ENCODE measurements around the gene FAXC. TPM values are rescaled to one million over a fixed set of nuclear protein-coding genes. Genes with fewer than 3 reads are reported as not detected.

The FAXC gene
- total RNA-seq, 2 experiments from 2014 or later = not detected

- DNase-seq = no peak
- Mint-ChIP-seq H3K27me3 (ENCODE audit: low read depth) (peaks cover 13% of the 10 kb centered on the region), H3K4me3 (no peak overlapping the region), H3K9me3 (no peaks in the 10 kb centered on the region), H3K27ac (no peak overlapping the region), H3K36me3 (ENCODE audit: low read depth) (no peaks in the 10 kb centered on the region), H3K4me1 (ENCODE audit: low read depth) (no peaks in the 10 kb centered on the region)
- intact Hi-C loops (cut with micrococcal nuclease) = no loop called here
- CTCF ChIA-PET = interaction anchor here (0.6 kb wide), 2 partner anchors 75 to 559 kb away, joined by 3 read pairs; no protein-coding TSS in a partner anchor
Observed at GRCh38 chr6:99225172-99225571, 124.3 kb downstream of the FAXC start.

Other genes with a start within 250 kb of the FAXC start
- 10 to 100 TPM; 17.4 to 17.7 TPM for gene COQ3, start 44.5 kb upstream of the FAXC start, total RNA-seq
- 100 to 1,000 TPM; 158 to 159 TPM for gene PNISR, start 75.6 kb upstream of the FAXC start, total RNA-seq
- gene USP45, start 165.7 kb upstream of the FAXC start, total RNA-seq = 10 to 100 TPM; 13.2 to 13.8 TPM
- gene CCNC, start 219.0 kb upstream of the FAXC start, total RNA-seq = 10 to 100 TPM; 51.6 to 51.8 TPM